ENCODE data around the gene IL15RA.

Gene IL15RA

DNA sequence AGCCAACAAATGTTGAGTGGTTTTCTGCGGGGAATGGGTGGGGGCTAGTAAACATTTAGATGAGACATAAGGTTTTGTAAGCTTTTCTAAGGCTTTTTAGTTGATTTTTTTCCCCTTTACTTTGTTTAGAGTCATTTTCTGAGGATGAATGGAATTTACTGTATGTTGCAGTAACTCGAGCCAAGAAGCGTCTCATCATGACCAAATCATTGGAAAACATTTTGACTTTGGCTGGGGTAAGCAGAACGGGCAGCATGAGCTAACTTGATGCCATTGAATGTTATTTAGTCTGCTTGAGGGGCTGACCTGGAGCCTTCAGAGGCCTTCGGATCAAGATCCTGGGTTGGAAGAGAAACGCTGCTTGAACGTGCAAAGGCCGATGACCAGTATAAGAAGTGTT, 50.0 kb downstream of the IL15RA start:
- Histone ChIP-seq H3K9me3 (ENCODE audit: insufficient read depth, low read depth, low read length) (no peaks in the 10 kb centered on the region), H3K4me3 (ENCODE audit: low read depth, low read length) (no peak overlapping the region), H3K27me3 (ENCODE audit: insufficient read depth, low read length) (no peaks in the 10 kb centered on the region), H4K8ac (ENCODE audit: low read depth, low read length) (no peak overlapping the region), H3K23ac (ENCODE audit: low read length) (no peak overlapping the region), H3K27ac (ENCODE audit: low read depth, low read length) (no peak overlapping the region), H2BK5ac (ENCODE audit: low read depth, low read length, poor library complexity) (no peak overlapping the region), H3K14ac (ENCODE audit: low read length) (no peak overlapping the region), H2AK5ac (ENCODE audit: low read length) (no peak overlapping the region), H4K91ac (ENCODE audit: low read depth, low read length) (no peak overlapping the region), H3K18ac (ENCODE audit: low read length) (no peak overlapping the region), H3K36me3 (ENCODE audit: control insufficient read depth in 1 of 2, insufficient read depth in 2 of 2, low read length in 2 of 2) (peaks cover 62 to 66% of the 10 kb centered on the region in 2 experiments), H3K4ac (ENCODE audit: low read depth, low read length) (no peak overlapping the region), H3K4me1 (ENCODE audit: control insufficient read depth in 1 of 2, insufficient read depth in 2 of 2, low read length in 2 of 2) (no peaks in the 10 kb centered on the region), H3K9ac (ENCODE audit: low read length) (no peak overlapping the region), H2BK12ac (ENCODE audit: low read length) (no peak overlapping the region), H3K79me2 (ENCODE audit: control insufficient read depth, insufficient read depth, low read length, poor library complexity) (no peaks in the 10 kb centered on the region), H2AFZ (ENCODE audit: insufficient read depth, low read length, poor library complexity) (no peak overlapping the region), H3K79me1 (ENCODE audit: low read length) (no peaks in the 10 kb centered on the region), H4K12ac (ENCODE audit: low read depth, low read length) (no peak overlapping the region), H3K4me2 (ENCODE audit: low read length) (no peak overlapping the region), H2BK120ac (ENCODE audit: insufficient read depth, low read length, poor library complexity) (no peak overlapping the region)
- no peak for DNase-seq
- no CpG with 5 or more reads among the region's 8 CpGs for WGBS (ENCODE audit: extremely low coverage, insufficient coverage, insufficient read length)

DNA sequence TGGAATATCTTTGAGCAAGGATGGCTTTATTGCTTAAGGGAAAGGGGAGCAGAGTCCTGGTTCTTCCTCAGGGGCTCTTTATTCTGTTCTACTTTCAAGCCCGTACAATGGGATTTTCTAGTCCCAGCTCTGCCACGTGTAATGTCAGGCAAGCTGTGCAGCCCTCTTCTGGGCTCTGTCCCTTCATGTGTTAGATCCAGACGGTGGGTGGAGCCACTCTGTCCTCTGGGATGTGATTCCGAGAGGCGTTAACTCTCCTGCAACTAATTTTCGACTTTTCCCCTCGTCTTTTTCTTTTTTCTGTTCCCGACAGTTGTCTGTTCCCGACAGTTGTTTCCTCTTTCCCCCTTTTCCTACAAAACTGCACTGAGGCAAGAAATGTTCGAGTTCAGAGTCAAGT, 52.5 kb downstream of the IL15RA start:
- Histone ChIP-seq H3K27ac (ENCODE audit: low read depth, low read length) (no peak overlapping the region), H2BK120ac (ENCODE audit: insufficient read depth, low read length, poor library complexity) (no peak overlapping the region), H3K4ac (ENCODE audit: low read depth, low read length) (no peak overlapping the region), H3K79me1 (ENCODE audit: low read length) (no peaks in the 10 kb centered on the region), H3K79me2 (ENCODE audit: control insufficient read depth, insufficient read depth, low read length, poor library complexity) (no peaks in the 10 kb centered on the region), H4K91ac (ENCODE audit: low read depth, low read length) (no peak overlapping the region), H3K27me3 (ENCODE audit: insufficient read depth, low read length) (no peaks in the 10 kb centered on the region), H4K12ac (ENCODE audit: low read depth, low read length) (no peak overlapping the region), H2AFZ (ENCODE audit: insufficient read depth, low read length, poor library complexity) (no peak overlapping the region), H2BK5ac (ENCODE audit: low read depth, low read length, poor library complexity) (no peak overlapping the region), H3K4me2 (ENCODE audit: low read length) (no peak overlapping the region), H3K18ac (ENCODE audit: low read length) (no peak overlapping the region), H3K4me3 (ENCODE audit: low read depth, low read length) (no peak overlapping the region), H2BK12ac (ENCODE audit: low read length) (no peak overlapping the region), H3K9ac (ENCODE audit: low read length) (no peak overlapping the region), H2AK5ac (ENCODE audit: low read length) (no peak overlapping the region), H3K9me3 (ENCODE audit: insufficient read depth, low read depth, low read length) (no peaks in the 10 kb centered on the region), H3K14ac (ENCODE audit: low read length) (no peak overlapping the region), H3K36me3 (ENCODE audit: control insufficient read depth in 1 of 2, insufficient read depth in 2 of 2, low read length in 2 of 2) (peaks cover 63 to 68% of the 10 kb centered on the region in 2 experiments), H3K4me1 (ENCODE audit: control insufficient read depth in 1 of 2, insufficient read depth in 2 of 2, low read length in 2 of 2) (no peaks in the 10 kb centered on the region), H4K8ac (ENCODE audit: low read depth, low read length) (no peak overlapping the region), H3K23ac (ENCODE audit: low read length) (no peak overlapping the region)
- WGBS (ENCODE audit: extremely low coverage, insufficient coverage, insufficient read length), result no CpG with 5 or more reads among the region's 10 CpGs
- no peak for DNase-seq

DNA sequence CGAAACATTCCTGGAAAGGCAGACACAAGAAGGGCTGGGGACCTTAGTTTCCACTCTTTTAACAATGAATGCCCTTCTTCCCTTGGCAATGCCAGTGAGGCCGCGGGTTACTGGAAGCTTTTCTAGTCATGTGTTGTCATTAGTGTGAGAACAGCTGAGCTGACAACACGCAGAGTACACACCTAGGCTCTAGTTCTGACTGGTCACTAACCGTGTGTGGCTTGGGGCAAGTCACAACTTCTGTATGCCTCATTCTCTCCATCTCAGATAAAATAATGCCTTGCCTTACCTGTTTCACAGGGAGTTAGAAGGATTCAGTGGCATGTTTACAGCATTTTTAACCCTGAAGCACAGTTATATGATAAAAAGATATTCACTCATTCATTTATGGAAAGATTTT, 55.6 kb downstream of the IL15RA start:
- Histone ChIP-seq H2BK120ac (ENCODE audit: insufficient read depth, low read length, poor library complexity) (no peak overlapping the region), H3K4me3 (ENCODE audit: low read depth, low read length) (no peak overlapping the region), H4K8ac (ENCODE audit: low read depth, low read length) (no peak overlapping the region), H3K23ac (ENCODE audit: low read length) (no peak overlapping the region), H3K79me1 (ENCODE audit: low read length) (no peaks in the 10 kb centered on the region), H3K9ac (ENCODE audit: low read length) (no peak overlapping the region), H2AK5ac (ENCODE audit: low read length) (no peak overlapping the region), H3K27me3 (ENCODE audit: insufficient read depth, low read length) (no peaks in the 10 kb centered on the region), H3K4me2 (ENCODE audit: low read length) (no peak overlapping the region), H3K4me1 (ENCODE audit: control insufficient read depth in 1 of 2, insufficient read depth in 2 of 2, low read length in 2 of 2) (no peaks in the 10 kb centered on the region), H3K14ac (ENCODE audit: low read length) (no peak overlapping the region), H4K91ac (ENCODE audit: low read depth, low read length) (no peak overlapping the region), H2BK5ac (ENCODE audit: low read depth, low read length, poor library complexity) (no peak overlapping the region), H3K27ac (ENCODE audit: low read depth, low read length) (no peak overlapping the region), H2AFZ (ENCODE audit: insufficient read depth, low read length, poor library complexity) (no peak overlapping the region), H3K36me3 (ENCODE audit: control insufficient read depth in 1 of 2, insufficient read depth in 2 of 2, low read length in 2 of 2) (peaks cover 57 to 68% of the 10 kb centered on the region in 2 experiments), H3K79me2 (ENCODE audit: control insufficient read depth, insufficient read depth, low read length, poor library complexity) (no peaks in the 10 kb centered on the region), H3K18ac (ENCODE audit: low read length) (no peak overlapping the region), H3K9me3 (ENCODE audit: insufficient read depth, low read depth, low read length) (no peaks in the 10 kb centered on the region), H3K4ac (ENCODE audit: low read depth, low read length) (no peak overlapping the region), H2BK12ac (ENCODE audit: low read length) (no peak overlapping the region), H4K12ac (ENCODE audit: low read depth, low read length) (no peak overlapping the region)
- WGBS (ENCODE audit: extremely low coverage, insufficient coverage, insufficient read length), result no CpG with 5 or more reads among the region's 5 CpGs
- no peak for DNase-seq

DNA sequence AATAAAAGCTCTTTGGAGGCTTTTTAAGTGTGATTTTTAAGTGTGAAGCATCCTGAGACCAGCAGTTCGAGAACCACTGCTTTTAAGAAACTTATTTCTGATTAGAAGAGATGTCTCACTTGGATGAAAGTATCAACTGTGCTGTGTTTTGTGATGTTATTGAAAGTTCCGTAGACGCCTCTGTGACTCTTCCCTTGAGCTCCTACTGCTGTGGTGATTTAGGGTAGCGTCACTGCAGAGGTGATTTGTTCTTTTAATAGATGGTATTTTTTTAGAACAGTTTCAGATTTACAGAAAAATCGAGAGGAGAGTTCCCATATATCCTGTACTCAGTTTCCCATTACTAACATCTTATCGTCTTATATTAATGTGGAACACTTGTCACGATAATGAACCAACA, 57.8 kb downstream of the IL15RA start:
- H3K27me3 ChIP-seq (ENCODE audit: insufficient read depth, low read length), result no peaks in the 10 kb centered on the region
- no peaks in the 10 kb centered on the region for H3K9me3 ChIP-seq (ENCODE audit: insufficient read depth, low read depth, low read length)
- no peak overlapping the region for H2AFZ ChIP-seq (ENCODE audit: insufficient read depth, low read length, poor library complexity)
- H3K4me2 ChIP-seq (ENCODE audit: low read length), result no peak overlapping the region
- no peak overlapping the region for H3K23ac ChIP-seq (ENCODE audit: low read length)
- WGBS (ENCODE audit: extremely low coverage, insufficient coverage, insufficient read length), result no CpG with 5 or more reads among the region's 7 CpGs
- H3K36me3 ChIP-seq (ENCODE audit: control insufficient read depth in 1 of 2, insufficient read depth in 2 of 2, low read length in 2 of 2), result peaks cover 58 to 75% of the 10 kb centered on the region in 2 experiments
- H3K9ac ChIP-seq (ENCODE audit: low read length), result no peak overlapping the region
- H3K79me2 ChIP-seq (ENCODE audit: control insufficient read depth, insufficient read depth, low read length, poor library complexity), result no peaks in the 10 kb centered on the region
- DNase-seq, result no peak
- no peak overlapping the region for H2BK5ac ChIP-seq (ENCODE audit: low read depth, low read length, poor library complexity)
- H4K91ac ChIP-seq (ENCODE audit: low read depth, low read length), result no peak overlapping the region
- H2AK5ac ChIP-seq (ENCODE audit: low read length), result no peak overlapping the region
- H3K18ac ChIP-seq (ENCODE audit: low read length), result no peak overlapping the region
- no peak overlapping the region for H4K12ac ChIP-seq (ENCODE audit: low read depth, low read length)
- no peak overlapping the region for H2BK120ac ChIP-seq (ENCODE audit: insufficient read depth, low read length, poor library complexity)
- no peak overlapping the region for H3K4ac ChIP-seq (ENCODE audit: low read depth, low read length)
- H3K4me3 ChIP-seq (ENCODE audit: low read depth, low read length), result no peak overlapping the region
- no peak overlapping the region for H3K27ac ChIP-seq (ENCODE audit: low read depth, low read length)
- no peaks in the 10 kb centered on the region for H3K4me1 ChIP-seq (ENCODE audit: control insufficient read depth in 1 of 2, insufficient read depth in 2 of 2, low read length in 2 of 2)
- H4K8ac ChIP-seq (ENCODE audit: low read depth, low read length), result no peak overlapping the region
- no peaks in the 10 kb centered on the region for H3K79me1 ChIP-seq (ENCODE audit: low read length)
- H2BK12ac ChIP-seq (ENCODE audit: low read length), result no peak overlapping the region
- no peak overlapping the region for H3K14ac ChIP-seq (ENCODE audit: low read length)

All from trophoblast cell (in vitro differentiated cells and primary cell).